HG03439 (cell line): Measurements from ENCODE around the gene ANXA11.
"Not testable (repeated sequence)": the region's sequence is repeated elsewhere in the genome, so short reads cannot be mapped to it uniquely, and the experiment has no call there.

Experiments
- ATAC-seq: cut with Tn5 transposase; IDR thresholded peaks from one replicate; pipeline ENCODE4 v1.9.1; 2021; ENCODE audit warnings: mild to moderate bottlenecking, moderate library complexity; ENCODE audit not compliant: unreplicated experiment

Gene ANXA11

DNA sequence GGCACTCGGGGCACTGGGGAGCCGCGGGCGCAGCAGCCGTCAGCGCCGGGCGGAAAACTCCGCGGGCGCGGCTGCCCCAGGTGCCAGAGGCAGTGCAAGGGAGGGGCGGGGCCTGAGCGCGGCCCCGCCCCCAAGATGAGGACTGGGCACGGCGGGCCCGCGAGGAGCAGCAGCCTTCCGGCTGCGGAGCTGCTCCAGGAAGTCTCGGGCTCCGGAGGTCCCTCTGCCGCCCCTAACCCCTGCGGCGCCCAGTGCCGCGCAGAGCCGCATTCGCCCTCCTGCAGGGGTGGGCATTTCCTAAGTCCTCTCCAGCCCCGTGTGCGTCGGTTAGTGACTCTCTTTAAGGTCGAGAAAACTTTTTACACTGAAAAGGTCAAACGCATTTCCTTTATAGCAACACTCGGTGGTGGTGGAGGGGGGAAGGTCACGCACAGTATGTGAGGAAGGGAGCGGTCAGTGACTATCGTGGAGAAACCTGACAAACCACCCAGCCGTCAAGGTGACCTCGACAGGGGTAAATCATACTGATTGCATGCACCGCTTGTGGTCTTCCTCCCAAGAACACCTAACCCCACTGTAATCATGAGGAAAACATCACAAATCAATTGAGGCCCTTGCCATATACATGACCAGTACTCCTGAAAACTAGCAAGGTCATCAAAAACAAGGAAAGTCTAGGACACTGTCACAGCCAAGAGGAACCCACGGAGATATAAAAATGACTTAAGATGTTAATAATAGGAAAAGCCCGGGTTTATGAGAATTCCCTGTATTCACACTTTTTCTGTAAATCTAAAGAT, at the start of gene ANXA11:
ANXA11 (minus strand) TSS at position 61 of the 800 bp plus-strand sequence. CDS start 32,676 bp downstream, outside the sequence.
- ATAC-seq: peak; percentile 82

DNA sequence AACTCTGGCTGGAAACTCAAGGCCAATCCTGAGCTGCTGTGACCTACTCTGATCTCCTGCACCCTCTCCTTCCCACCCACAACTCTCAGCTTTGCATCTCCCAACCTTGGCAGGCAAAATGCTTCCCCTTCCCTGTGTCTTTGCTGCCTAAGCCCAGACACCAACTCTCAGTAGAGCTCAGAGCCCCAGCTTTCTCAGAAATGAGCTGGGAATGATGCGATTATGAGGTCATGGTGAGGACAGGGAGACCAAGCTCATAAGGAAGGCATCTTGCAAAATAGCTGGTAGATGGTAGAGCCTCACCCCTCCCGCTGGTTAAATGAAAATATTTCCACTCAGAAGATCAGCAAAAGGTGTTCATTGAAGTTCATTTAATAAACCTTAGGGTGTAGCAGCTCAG, 49.4 kb upstream of the ANXA11 start:
- ATAC-seq: not testable (repeated sequence)

DNA sequence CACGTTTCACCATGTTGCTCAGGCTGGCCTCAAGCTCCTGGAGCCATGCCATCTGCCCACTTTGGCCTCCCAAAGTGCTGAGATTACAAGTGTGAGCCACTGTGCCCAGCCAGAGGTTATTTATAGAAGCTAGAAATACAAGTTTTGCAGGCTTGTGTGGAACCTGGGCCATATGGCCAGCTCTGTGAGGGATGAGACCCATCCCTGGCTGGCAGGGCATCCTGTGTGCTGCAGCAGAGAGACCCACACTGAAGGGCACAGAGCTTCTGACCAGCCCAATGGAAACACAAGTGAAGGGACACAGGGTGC, 48.6 kb upstream of the ANXA11 start:
- ATAC-seq: not testable (repeated sequence)

DNA sequence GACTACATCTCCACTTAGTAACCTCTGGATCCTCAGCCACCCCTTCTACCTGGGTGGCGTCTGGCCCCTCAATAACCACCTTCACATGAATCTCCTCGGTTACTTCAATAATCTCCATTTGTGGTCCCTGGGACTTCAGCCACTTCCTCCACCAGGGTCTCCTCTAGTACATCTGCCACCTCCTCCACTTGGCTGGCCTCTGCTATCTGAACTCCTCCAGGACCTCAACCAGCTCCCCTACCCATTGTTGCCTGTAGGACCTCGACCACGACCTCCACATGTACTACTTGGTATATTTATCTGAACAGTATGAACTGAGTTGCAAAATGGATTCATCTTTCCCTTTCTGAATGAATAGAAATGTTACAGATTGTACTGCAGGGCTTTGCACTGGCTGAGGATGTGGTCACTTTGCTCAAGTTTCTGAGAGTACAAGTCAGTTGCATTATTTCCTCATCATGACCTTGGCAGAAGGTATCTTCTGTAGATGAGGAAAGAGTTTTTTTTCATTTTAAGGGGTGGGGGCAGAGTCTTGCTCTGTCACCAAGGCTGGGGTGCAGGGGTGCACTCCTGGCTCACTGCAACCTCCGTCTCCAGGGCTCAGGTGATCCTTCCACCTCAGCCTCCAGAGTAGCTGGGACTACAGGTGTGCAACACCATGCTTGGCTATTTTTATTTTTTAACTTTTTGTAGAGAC, 48.1 kb upstream of the ANXA11 start:
- ATAC-seq: peak; percentile 46

DNA sequence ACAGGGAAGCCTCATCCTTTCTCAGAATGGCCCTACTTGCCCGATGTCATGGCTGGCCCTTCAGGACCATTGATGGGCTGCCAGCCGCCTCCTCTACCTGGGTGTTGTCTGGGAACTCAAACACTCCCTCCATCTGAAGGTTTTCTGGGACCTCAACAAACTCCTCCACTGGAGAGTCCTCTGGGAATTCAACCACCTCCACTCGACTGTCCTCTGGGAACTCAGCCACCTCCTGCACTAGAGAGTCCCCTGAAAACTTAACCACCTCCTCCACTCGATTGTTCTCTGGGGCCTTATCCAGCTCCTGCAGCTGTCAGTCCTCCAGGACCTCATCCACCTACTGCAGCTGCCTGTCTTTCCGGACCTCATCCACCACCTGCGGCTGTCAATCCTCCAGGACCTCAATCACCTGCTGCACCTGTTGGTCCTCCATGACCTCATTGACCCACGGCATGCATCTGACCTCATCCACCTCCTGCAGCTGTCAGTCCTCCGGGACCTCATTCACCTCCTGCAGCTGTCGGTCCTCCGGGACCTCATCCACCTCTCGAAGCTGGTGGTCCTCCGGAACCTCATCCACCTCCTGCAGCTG, 47.1 kb upstream of the ANXA11 start:
- no peak for ATAC-seq

DNA sequence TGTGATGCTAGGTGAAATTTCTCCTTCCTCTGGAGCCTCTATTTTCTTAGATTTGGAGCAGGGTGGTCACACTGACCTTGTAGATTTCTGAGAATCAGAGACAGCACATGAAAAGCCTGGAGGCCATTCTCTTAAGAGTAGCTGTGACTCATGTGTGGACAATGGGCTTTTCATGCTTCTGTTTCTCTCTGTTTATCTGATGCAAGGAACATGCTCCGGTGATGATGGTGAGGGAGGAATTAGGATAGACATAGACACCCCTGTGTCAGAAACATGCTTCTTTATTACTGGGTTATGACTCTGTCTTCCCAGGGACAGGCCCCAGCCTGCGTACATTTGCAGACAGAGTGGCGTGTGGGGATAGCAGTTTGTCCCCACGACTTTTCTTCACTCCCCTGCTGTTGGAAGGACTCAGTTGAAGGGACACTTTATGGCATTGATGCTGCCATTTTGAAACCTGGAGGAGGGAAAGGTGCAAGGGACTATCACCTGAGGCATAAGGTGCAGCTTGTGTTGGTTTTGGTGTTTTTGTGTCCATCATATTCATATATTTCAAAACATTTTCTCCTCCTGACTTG, 46.5 kb upstream of the ANXA11 start:
- ATAC-seq: not testable (repeated sequence)

DNA sequence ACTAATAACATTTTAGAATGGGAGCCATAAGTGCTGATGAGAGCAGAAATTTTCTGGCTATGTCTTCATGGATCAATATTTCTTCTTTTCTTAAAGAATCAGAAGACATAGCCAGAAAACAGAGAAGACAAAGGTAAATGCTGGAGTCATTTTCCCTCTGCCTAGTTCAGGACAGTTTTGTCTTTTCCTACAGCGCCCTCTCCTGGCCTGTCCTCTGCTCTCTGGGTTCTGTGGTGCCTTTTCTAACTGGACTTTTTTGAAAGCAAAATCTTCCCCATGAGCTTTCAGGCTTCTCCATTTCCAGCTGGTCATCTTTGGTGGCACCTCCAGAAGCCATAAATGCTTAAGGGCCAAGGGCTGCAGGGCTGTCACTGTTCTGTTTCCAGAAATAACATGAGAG, 45.1 kb upstream of the ANXA11 start:
- ATAC-seq: peak; percentile 43

DNA sequence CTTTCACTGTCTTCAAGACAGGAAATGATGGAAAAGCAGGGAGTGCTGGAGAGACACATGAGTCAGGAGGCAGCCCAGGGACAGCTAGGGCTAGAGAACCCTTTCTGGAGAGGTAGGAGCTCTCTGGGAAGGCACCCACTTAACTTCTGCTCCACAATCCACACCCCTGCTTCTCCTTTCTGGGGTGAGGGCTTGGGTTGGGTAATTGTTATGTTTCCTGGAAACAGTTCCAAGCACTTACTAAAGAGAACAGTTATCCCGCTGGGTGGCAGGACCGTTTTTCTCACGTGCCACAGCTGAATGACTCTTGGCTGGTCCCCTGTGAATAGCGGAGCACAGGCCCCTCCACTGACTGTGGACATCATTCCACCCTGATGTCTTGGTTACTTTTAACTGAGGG, 44.6 kb upstream of the ANXA11 start:
- not testable (repeated sequence) for ATAC-seq

DNA sequence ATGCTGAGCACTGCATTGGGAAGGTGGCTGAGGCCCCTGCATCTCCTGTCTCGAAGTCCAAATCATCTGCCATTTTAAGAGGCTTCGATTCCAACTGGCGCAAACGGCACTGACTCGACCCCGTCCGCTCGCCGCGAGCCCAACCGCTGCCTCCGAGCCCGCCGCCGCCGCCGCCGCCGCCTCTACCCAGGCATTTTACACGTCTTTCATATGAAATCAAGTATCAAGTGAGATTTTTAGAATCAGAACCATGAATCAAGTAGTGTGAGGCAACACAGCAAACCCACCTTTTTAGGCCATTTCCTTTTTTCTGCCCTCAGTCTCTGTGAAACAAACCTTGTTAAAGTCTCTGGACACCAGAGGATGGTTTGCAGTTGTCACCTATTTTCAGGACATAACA, 42.3 kb upstream of the ANXA11 start:
- not testable (repeated sequence) for ATAC-seq

DNA sequence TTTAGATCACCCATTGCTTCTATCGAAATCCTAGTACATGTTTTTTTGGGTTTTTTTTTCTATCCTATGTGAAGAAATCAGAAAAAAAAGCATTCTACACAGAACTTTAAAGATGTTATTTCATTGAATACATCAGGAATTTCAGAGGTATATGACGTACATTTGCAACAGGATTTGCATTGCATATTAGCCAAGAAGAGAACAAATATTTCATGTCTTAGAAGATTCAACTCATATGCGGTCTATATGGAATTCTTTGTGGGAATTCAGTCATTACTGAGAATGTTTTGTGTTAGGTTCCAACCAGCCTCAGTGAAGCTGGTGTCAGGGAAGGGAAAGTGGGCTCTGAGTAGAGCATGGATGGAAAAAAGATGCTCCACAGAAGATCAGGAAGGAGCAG, 39.0 kb upstream of the ANXA11 start:
- ATAC-seq: not testable (repeated sequence)

DNA sequence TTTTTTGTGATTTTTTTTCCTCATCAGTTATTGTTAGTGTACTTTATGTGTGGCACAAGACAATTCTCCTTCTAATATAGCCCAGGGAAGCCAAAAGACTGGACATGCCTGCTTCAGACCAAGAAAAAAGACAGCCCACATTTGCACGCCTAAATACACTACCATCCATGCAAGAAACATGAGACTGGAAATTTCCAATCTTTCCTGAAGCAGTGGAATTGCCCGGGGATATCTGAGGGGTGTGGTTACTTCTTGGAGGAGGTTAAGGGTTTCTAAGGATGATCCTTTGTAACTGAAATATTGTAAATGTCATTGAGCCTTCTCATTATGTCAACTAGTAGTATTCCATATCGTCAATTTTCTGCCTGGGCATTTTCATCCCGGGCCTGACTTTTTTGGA, 37.0 kb upstream of the ANXA11 start:
- ATAC-seq: not testable (repeated sequence)

DNA sequence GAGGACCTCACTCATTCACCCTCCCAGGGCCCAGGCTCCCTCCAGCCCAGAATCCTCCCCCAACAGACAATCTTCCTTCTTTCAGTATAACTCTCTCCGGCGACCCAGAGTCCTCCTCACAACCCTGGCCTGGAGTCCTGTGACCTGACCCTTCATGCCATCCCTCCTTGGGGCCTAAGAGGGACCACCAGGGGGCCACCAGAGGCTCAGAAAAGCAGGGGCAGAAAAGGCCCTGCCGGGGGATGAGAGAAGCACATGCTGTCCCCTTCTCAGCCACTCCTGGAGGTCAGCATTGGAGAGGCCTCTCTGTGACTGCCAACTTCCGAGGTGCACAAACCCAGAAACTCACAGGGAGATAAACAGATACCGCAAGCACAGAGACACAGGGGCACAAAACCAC, 31.1 kb upstream of the ANXA11 start:
- ATAC-seq: not testable (repeated sequence)

DNA sequence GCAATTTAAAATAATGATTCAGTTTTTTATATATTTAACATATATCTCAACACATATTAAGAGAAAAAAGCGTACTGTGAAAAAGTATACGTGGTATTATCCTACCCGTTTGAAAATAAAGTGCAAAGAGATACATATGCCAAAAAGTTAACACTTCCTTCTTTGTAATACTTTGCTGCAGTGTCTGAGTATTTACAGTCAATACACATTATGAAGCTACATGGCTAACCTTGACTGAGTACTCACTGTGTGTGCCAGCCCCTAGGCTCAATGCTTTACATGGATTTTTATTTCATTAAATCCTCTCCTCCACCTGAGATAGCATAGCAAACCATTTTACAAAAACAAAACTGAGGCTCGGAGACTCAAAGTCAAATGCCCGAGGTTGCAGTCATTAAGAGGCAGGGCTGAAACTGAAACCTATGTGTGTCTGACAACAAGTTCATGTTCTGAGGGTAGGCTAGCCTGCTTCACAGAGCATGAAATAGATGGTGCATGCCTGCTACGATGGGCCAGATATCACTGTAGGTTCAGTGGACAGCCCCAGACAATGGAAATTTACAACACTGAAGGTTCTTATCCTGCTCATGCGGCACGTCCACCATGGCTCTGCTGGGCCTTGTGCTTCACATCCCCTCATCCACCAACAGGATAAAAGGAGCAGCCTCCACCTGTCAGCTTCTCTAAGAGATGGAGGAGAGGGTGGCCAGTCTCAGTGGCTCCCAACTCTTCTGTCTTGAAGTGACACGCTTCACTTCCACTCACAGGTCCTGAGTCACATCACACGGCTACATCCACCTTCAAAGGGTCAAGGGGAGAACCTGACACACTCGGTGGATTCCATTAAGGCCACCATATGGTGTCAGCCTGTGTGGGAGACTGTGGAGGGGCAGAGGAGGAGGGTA, 29.2 kb upstream of the ANXA11 start:
- ATAC-seq: peak; percentile 99

DNA sequence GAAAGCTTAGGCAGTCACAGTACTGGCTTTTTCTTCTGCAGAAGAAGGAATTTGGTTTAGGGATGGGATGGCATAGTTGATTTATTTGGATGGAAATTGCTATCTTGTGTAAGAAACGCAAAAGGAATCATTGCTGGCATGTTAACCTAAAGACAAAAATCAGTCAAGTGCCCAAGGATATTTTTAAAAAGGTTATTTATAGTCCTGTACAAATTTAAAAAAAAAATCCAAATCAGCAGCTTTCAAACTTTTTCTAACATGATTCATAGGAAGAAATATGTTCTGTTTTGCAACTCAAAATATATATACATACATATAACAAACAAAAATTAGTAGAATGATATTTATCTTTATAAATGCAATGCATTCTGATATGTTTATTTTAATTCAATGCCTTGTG, 28.5 kb upstream of the ANXA11 start:
- ATAC-seq: not testable (repeated sequence)

DNA sequence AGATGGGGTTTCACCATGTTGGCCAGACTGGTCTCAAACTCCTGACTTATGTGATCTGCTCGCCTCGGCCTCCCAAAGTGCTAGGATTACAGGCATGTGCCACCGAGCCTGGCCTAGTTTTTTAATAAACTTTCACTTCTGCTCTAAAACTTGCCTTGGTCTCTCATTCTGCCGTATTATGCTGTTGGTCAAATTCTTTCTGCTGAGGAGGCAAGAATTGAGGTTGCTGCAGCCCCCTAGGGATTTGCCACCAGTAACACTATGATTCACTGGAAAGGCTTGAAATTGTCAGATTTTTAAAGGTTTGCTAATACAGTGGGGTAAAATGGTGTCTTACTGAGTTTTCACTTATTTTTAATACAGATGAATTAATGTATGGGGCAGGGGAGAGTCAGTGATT, 21.4 kb upstream of the ANXA11 start:
- ATAC-seq: not testable (repeated sequence)

DNA sequence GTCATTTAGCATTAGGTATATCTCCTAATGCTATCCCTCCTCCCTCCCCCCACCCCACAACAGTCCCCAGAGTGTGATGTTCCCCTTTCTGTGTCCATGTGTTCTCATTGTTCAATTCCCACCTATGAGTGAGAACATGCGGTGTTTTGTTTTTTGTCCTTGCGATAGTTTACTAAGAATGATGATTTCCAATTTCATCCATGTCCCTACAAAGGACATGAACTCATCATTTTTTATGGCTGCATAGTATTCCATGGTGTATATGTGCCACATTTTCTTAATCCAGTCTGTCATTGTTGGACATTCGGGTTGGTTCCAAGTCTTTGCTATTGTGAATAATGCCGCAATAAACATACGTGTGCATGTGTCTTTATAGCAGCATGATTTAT, 17.7 kb upstream of the ANXA11 start:
- not testable (repeated sequence) for ATAC-seq

DNA sequence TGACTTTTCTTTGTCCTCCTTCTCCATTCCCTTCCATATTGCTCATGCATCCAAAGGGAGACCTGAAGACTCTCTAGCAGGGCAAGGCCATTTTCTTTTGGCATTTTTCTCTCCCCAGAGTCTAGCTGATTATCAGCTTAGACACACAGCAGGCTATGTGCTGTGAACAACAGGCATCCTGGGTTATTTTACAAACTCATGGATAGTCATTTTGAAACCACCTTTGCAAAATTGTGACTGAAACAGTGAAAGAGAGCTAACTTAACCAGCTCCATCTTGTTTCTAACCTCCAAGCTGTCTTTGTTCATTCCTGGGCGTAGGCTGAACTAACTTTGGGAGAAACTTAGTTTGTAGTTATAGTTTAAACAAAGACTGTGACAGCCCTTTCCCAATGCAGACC, 13.5 kb upstream of the ANXA11 start:
- ATAC-seq: peak; percentile 87

DNA sequence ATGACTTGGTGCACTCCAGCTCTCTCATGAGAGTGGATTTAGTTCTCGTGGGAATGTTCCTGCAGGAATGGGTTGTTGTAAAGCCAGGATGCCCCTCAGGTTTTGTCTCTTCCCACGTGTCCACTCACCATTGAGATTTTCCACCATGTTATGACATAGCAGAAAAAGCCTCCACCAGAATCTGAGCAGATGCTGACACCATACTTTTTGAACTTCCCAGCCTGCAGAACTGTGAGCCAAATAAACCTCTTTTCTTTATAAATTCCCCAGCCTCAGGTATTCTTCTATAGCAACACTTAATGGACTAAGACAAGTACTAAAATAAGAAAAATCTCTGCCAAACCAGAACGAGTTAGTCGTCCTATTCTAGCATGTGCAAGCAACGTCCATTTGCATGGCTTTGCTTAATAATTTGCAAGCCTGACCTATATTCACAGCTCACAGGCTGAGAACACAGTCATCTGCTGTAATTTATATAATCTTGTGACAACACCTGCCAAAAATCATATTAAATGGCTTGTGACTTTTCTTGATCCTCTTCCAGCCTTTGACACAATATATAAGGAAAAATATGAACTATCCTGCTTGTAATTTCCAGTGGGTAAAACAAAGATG, 9.1 kb upstream of the ANXA11 start:
- ATAC-seq: not testable (repeated sequence)

DNA sequence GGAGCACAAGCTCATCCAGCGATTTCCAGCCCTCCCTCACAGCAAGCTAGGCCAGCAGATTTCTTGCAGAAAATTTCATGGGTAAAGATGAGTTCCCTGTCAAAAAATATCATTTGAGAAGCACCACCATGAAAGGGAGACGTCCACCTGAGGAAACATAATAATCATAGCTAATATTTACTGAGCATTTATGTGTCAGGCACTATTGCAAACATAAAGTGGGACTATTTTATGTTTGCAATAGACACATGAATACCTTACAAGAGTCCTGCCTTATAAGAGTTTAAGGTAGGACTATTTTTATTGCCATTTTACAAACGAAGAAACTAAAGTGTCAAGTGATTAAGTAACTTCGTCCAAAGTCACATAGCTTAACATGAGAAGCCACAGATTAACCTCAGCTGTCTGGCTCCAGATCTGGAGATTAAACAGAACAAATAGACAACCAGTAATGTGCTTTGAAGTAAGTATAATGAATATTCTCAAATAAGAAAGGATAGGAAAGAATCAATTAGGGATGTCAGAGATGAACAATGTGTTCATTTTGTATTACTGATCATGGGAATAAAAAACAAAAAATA, 7.3 kb upstream of the ANXA11 start:
- ATAC-seq: not testable (repeated sequence)

DNA sequence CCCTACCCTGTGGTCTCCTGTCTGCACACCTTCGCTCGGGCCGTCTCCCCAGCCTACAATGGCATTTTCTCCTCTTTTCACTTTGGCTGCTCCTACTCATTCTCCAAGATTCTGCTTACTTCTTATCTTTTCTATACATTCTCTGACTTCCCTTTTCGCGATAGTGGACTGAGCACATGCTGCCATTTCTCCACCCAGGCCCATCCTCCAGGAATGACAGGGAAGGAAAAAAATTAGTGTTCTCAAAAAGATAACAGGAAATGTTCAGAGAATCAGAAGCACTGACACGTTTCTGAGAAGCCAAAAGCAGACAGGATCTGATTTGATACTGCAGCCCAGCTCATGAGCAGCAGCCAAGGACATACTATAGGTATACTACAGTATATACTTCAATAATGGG, 6.4 kb upstream of the ANXA11 start:
- ATAC-seq: no peak
